NCI-H2227 (cell line): ENCODE results near the gene CSAG1.
"Not testable (repeated sequence)": the region's sequence is repeated elsewhere in the genome, so short reads cannot be mapped to it uniquely, and the experiment has no call there.

Source experiments
- DNase-seq: peaks from one replicate; lab custom pipeline; 2025; ENCODE audit not compliant: unreplicated experiment; lab: John Stamatoyannopoulos, UW

CSAG1 gene, protein sequence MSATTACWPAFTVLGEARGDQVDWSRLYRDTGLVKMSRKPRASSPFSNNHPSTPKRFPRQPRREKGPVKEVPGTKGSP

GRCh38 chrX:152733261-152733975, at the start of gene CSAG1, which contains the start of gene MAGEA12:
Gene CSAG1, minus strand, starts transcription at chrX:152733721. Its CDS starts 1,261 bp downstream, at chrX:152732460.
Gene MAGEA12, plus strand, starts transcription at chrX:152733757. Its CDS starts 2,405 bp downstream, at chrX:152736162.
- DNase-seq: peak; percentile 91

DNA sequence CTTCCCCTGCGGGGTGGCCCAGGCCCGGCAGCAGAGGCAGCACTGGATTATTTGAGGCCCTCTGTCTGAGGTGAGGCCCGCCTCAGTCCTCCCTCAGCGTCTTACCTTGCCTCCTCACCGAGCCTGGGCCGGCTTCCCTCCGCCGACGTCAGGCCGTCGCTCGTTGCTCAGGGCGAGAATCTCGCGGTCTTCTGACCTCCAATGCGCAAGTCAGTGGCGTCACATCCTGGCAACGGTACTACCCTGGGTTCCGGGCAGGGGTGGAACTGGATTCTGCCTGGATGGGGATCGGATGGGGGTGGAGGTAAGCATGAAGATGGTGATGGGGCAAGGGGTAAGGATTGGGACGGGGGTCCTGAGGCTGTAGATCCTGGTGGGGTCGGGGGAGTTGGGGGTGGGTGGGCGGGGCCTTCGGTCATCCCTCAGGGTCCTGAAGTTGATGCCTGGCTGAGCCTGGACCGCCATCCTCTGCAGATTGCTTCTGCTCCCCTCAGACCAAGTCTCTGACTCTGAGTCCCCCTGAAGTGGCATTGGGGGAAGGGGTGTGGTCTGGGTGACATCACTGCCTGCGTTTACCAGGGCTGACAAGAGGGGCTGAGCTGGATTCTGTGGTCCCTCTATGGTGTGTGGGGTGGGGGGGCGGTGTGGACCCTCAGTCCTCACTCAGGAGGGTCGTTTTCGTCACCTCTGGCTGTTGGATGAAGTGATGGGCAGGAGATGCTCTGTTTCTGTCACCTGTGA, 36.2 kb upstream of the CSAG1 start, which contains the start of gene MAGEA6:
Gene MAGEA6, minus strand, starts transcription at position 141 of the 741 bp plus-strand sequence. CDS start 2,039 bp downstream, outside the sequence.
- not testable (repeated sequence) for DNase-seq

GRCh38 chrX:152766562-152766961, 33.0 kb upstream of the CSAG1 start:
- not testable (repeated sequence) for DNase-seq

- DNase-seq: not testable (repeated sequence)
These were observed 28.1 kb upstream of the CSAG1 start for GRCh38 chrX:152761582-152761981.

GRCh38 chrX:152759544-152759943, 26.0 kb upstream of the CSAG1 start:
- not testable (repeated sequence) for DNase-seq

GRCh38 chrX:152758918-152759317, 25.4 kb upstream of the CSAG1 start, which contains the start of gene CSAG3:
Gene CSAG3, plus strand, starts transcription at chrX:152759218.
- not testable (repeated sequence) for DNase-seq

DNA sequence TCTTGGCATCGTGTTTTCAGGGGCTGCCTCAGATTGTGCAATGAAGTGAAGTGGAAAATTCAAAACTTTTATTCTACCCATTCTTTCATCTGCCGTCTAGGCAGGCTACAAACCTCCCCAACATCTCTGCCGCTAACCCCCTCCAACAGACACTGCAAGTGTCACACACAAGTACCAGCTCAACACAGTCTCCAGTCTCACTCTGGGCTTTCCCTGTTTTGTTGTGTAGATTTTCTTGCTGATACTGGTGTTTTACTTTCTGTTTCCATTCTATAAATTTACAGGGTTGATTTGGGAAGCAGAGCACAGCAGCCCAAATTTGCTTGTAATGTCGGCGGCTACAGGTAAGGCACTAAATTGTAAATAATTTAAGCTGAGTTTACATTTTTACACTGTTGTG, 21.4 kb upstream of the CSAG1 start:
- DNase-seq: not testable (repeated sequence)

DNA sequence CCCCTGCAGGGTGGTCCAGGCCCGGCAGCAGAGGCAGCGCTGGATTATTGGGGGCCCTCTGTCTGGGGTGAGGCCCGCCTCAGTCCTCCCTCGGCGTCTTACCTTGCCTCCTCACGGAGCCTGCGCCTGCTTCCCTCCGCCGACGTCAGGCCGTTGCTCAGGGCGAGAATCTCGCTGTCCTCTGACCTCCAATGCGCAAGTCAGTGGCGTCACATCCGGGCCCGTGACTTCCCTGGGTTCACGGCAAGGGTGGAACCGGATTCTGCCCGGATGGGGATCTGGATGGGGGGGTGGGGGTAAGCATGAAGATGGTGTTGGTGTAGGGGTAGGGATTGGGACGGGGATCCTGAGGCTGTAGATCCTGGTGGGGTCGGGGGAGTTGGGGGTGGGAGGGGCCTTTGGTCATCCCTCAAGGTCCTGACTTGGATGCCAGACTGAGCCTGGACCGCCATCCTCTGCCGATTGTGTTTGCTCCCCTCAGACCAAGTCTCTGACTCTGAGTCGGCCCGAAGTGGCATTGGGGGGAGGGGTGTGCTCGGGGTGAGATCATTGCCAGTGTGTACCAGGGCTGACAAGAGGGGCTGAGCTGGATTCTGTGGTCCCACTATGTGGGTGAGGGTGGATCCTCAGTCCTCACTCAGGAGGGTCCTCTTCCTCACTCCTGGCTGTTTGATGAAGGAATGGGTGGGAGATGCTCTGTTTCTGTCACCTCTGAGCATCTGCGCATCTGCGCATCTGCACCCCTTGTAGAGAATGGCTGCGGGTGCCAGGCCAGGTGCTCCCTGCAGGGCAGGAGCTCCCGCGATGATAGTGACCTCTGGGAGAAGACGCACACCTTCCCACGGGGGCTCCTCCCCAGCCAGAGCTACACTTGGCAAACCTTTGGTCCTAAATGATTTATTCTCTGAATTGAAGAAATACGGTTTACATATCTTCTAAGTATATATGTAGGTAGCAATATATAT, 20.4 kb upstream of the CSAG1 start, which contains the start of gene MAGEA2:
Gene MAGEA2, minus strand, starts transcription at position 157 of the 965 bp plus-strand sequence. CDS start 2,479 bp downstream, outside the sequence.
- not testable (repeated sequence) for DNase-seq

- DNase-seq: no peak
These were observed 5.0 kb upstream of the CSAG1 start for GRCh38 chrX:152738560-152738959.

DNA sequence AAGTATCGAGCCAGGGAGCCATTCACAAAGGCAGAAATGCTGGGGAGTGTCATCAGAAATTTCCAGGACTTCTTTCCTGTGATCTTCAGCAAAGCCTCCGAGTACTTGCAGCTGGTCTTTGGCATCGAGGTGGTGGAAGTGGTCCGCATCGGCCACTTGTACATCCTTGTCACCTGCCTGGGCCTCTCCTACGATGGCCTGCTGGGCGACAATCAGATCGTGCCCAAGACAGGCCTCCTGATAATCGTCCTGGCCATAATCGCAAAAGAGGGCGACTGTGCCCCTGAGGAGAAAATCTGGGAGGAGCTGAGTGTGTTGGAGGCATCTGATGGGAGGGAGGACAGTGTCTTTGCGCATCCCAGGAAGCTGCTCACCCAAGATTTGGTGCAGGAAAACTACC, 3.0 kb upstream of the CSAG1 start:
- DNase-seq: not testable (repeated sequence)

- no peak for DNase-seq
These were observed 2.5 kb upstream of the CSAG1 start for GRCh38 chrX:152735860-152736511.

- DNase-seq: no peak
These were observed 1.6 kb upstream of the CSAG1 start for GRCh38 chrX:152735101-152735500.

DNA sequence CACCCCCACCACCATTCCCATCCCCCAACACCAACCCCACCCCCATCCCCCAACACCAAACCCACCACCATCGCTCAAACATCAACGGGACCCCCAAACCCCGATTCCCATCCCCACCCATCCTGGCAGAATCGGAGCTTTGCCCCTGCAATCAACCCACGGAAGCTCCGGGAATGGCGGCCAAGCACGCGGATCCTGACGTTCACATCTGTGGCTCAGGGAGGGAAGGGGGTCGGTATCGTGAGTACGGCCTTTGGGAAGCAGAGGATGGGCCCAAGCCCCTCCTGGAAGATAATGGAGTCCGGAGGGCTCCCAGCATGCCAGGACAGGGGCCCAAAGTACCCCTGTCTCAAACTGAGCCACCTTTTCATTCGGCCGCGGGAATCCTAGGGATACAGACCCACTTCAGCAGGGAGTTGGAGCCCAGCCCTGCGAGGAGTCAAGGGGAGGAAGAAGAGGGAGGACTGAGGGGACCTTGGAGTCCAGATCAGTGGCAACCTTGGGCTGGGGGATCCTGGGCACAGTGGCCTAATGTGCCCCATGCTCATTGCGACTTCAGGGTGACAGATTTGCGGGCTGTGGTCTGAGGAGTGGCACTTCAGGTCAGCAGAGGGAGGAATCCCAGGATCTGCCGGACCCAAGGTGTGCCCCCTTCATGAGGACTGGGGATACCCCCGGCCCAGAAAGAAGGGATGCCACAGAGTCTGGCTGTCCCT, 780 bp upstream of the CSAG1 start:
- not testable (repeated sequence) for DNase-seq

GRCh38 chrX:152725409-152725808, 8.1 kb downstream of the CSAG1 start:
- DNase-seq: no peak

- DNase-seq: not testable (repeated sequence)
These were observed 19.4 kb downstream of the CSAG1 start, which contains the start of gene MAGEA2B for GRCh38 chrX:152713815-152714787. Gene MAGEA2B, plus strand, starts transcription at chrX:152714628. Its CDS starts 2,479 bp downstream, at chrX:152717107.

DNA sequence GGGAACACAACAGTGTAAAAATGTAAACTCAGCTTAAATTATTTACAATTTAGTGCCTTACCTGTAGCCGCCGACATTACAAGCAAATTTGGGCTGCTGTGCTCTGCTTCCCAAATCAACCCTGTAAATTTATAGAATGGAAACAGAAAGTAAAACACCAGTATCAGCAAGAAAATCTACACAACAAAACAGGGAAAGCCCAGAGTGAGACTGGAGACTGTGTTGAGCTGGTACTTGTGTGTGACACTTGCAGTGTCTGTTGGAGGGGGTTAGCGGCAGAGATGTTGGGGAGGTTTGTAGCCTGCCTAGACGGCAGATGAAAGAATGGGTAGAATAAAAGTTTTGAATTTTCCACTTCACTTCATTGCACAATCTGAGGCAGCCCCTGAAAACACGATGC, 20.3 kb downstream of the CSAG1 start:
- not testable (repeated sequence) for DNase-seq

DNA sequence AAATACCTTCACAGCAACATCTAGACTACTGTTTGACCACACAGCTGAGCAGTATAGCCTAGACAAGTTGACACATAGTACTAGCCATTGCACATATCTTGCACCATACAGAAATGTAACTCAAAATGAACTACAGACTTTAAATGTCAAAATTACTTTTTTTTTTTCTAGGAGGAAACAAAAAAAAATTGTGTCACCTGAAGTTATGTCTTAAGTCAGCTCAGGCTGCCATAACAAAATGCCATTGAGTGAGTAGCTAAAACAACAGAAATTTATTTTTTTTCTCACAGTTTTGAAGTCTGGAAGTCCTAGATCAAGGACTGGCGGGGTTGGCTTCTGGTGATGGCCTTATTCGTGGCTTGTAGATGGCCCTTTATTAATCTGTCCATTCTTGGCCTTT, 24.3 kb downstream of the CSAG1 start, which contains the start of gene CSAG2:
Gene CSAG2, minus strand, starts transcription at position 101 of the 400 bp plus-strand sequence. CDS start 161 bp downstream, outside the sequence.
- not testable (repeated sequence) for DNase-seq

DNA sequence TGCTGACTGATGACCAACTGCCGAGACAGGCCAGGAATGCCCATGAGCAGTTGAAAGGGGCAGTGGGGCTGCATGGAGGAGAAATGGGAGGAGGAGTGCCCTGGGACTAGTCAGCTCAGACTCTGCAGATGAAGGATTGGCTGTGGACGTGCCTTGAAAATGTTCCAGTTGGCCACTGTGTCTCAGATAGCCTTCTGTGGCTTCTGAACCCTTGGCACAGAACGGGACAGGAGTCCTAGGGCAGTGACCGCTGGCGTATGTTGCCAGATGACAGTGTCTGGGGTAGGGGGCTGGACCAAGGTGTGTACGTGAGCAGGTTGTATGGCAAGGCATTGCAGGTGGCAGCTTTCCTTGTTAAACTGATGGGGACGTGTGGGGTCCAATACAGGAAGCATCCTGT, 27.0 kb downstream of the CSAG1 start:
- not testable (repeated sequence) for DNase-seq
